GM21360 (cell line): Measurements from ENCODE around the gene WWC1.

Source experiments
- ATAC-seq: cut with Tn5 transposase; IDR thresholded peaks from one replicate; pipeline ENCODE4 v1.9.1; 2021; ENCODE audit warnings: mild to moderate bottlenecking, moderate library complexity; ENCODE audit not compliant: unreplicated experiment

WWC1 gene

GRCh38 chr5:168291342-168291963 lies at the start of gene WWC1:
Gene WWC1 (plus strand): TSS chr5:168291645. CDS start chr5:168292153, 508 bp downstream.
- ATAC-seq: peak; percentile 79

- no peak for ATAC-seq
These were observed 46.4 kb upstream of the WWC1 start for GRCh38 chr5:168244838-168245559.

GRCh38 chr5:168249923-168250322 lies 41.5 kb upstream of the WWC1 start:
- ATAC-seq: no peak

- ATAC-seq: no peak
These were observed 40.2 kb upstream of the WWC1 start for GRCh38 chr5:168251259-168251658.

GRCh38 chr5:168254013-168254693 lies 37.3 kb upstream of the WWC1 start:
- no peak for ATAC-seq

- no peak for ATAC-seq
These were observed 30.9 kb upstream of the WWC1 start for GRCh38 chr5:168260353-168261226.

GRCh38 chr5:168261227-168261571 lies 30.2 kb upstream of the WWC1 start:
- ATAC-seq: no peak

GRCh38 chr5:168262042-168262743 lies 29.3 kb upstream of the WWC1 start:
- ATAC-seq: no peak

- no peak for ATAC-seq
These were observed 28.3 kb upstream of the WWC1 start for GRCh38 chr5:168263121-168263520.

GRCh38 chr5:168266016-168266415 lies 25.4 kb upstream of the WWC1 start:
- no peak for ATAC-seq

GRCh38 chr5:168268949-168269936 lies 22.2 kb upstream of the WWC1 start:
- ATAC-seq: peak; percentile 90

GRCh38 chr5:168269937-168270330 lies 21.5 kb upstream of the WWC1 start:
- no peak for ATAC-seq

- no peak for ATAC-seq
These were observed 21.0 kb upstream of the WWC1 start for GRCh38 chr5:168270476-168270875.

- no peak for ATAC-seq
These were observed 18.1 kb upstream of the WWC1 start for GRCh38 chr5:168273056-168273980.

GRCh38 chr5:168274406-168274805 lies 17.0 kb upstream of the WWC1 start:
- ATAC-seq: no peak

GRCh38 chr5:168275940-168276339 lies 15.5 kb upstream of the WWC1 start:
- ATAC-seq: no peak

- ATAC-seq: no peak
These were observed 9.3 kb upstream of the WWC1 start for GRCh38 chr5:168282120-168282519.

GRCh38 chr5:168284809-168285208 lies 6.6 kb upstream of the WWC1 start:
- ATAC-seq: no peak
